Esophagus muscularis mucosa (tissue), 4 donors: ENCODE results near the gene PERCC1. TPM values are rescaled to one million over a fixed set of nuclear protein-coding genes. Genes with fewer than 3 reads are reported as not detected.

Source experiments
- DNase-seq: peaks from one replicate; pipeline ENCODE4 v3.0.0-alpha.2; 2017; ENCODE audit errors: extremely low spot score
- H3K27ac ChIP-seq, 4 donors: fragments of 200-600 bp; sonication (generic); replicated peaks in 1 of 4; 1 replicate in 3 of 4; 2 replicates in 1 of 4; pipeline ENCODE4 v1.5.1; 2016 to 2019; ENCODE audit warnings: mild to moderate bottlenecking in 1 of 4
- H3K27me3 ChIP-seq, 4 donors: fragments of 200-600 bp; sonication (generic); one replicate each; pipeline versions ENCODE4 v1.5.1 to v1.6.0; 2016 to 2019
- H3K36me3 ChIP-seq, 4 donors: fragments of 200-600 bp; sonication (generic); one replicate each; pipeline ENCODE4 v1.5.1; 2016 to 2019
- H3K4me1 ChIP-seq, 4 donors: fragments of 200-600 bp; sonication (generic); one replicate each; pipeline ENCODE4 v1.5.1; 2016 to 2019
- H3K4me3 ChIP-seq, 4 donors: fragments of 200-600 bp; sonication (generic); 1 replicate in 2 of 4; 2 replicates in 2 of 4; pipeline ENCODE4 v1.5.1; 2016 to 2019; ENCODE audit warnings: mild to moderate bottlenecking in 4 of 4, moderate library complexity in 1 of 4
- H3K9me3 ChIP-seq, 4 donors: fragments of 200-600 bp; sonication (generic); 1 replicate in 3 of 4; 2 replicates in 1 of 4; pipeline ENCODE4 v1.5.1; 2016 to 2019
- CTCF ChIP-seq, 3 experiments: fragments of 200-600 bp in 2 of 3; fragments of 450-650 bp in 1 of 3; sonication (generic) in 2 of 3; IDR thresholded peaks; one replicate each; pipeline ENCODE4 v1.5.1; 2017 to 2019; ENCODE audit warnings: antibody characterized with exemption in 3 of 3, mild to moderate bottlenecking in 2 of 3, moderate library complexity in 1 of 3
- EP300 ChIP-seq: sonication (generic); formaldehyde crosslinking; IDR thresholded peaks from one replicate; pipeline ENCODE4 v1.6.1; 2017; ENCODE audit warnings: antibody characterized with exemption
- POLR2A ChIP-seq: fragments of 450-650 bp; IDR thresholded peaks from one replicate; pipeline ENCODE4 v1.6.1; 2017; ENCODE audit warnings: antibody characterized with exemption, moderate library complexity, mild to moderate bottlenecking, low read depth
- POLR2AphosphoS5 ChIP-seq, 2 donors: sonication (generic); formaldehyde crosslinking; IDR thresholded peaks; one replicate each; pipeline ENCODE4 v1.6.1; 2017; ENCODE audit warnings: antibody characterized with exemption in 2 of 2
- WGBS: methylation state at CpG from one replicate; pipeline ENCODE4 v1.1.5; 2018; 5-methylcytosine and 5-hydroxymethylcytosine counted together
- intact Hi-C: fragments of 100-400 bp; cut with DNase I; formaldehyde crosslinking; loops from one replicate; pipeline ENCODE4 v1.15.1; 2023
- total RNA-seq, 4 donors: library from RNA; depleted of rRNA; stranded (reverse); fragments of >200 nt; gene quantifications; one replicate each; pipeline versions ENCODE4 v1.1.0 to v1.2.1, GENCODE V29; 2016

PERCC1 gene
- total RNA-seq, 4 donors from 2014 or later, result not detected

- H3K36me3 ChIP-seq, result peaks cover 46 to 100% (median 82%) of the 10 kb centered on the region in 4 donors
- TF ChIP-seq POLR2AphosphoS5 (IDR thresholded peaks at IDR 0.05) (no peak), EP300 (no peak), POLR2A (no peak), CTCF (IDR thresholded peaks at IDR 0.05) (no peak)
- no peak overlapping the region for H3K4me3 ChIP-seq
- H3K4me1 ChIP-seq, result no peaks in the 10 kb centered on the region
- DNase-seq, result no peak
- intact Hi-C loops, result no loop called here
- H3K27me3 ChIP-seq, result no peaks in the 10 kb centered on the region
- 87% methylated on average over 7 of the region's 7 CpGs for whole genome bisulfite sequencing
- H3K9me3 ChIP-seq, result no peaks in the 10 kb centered on the region
- H3K27ac ChIP-seq, result no peak overlapping the region
Observed at GRCh38 chr16:1389762-1390161, 41.1 kb upstream of the PERCC1 start.

GRCh38 chr16:1390239-1390779 lies 40.6 kb upstream of the PERCC1 start:
- no peak for DNase-seq
- peaks cover 43 to 99% (median 81%) of the 10 kb centered on the region in 4 donors for H3K36me3 ChIP-seq
- no peaks in the 10 kb centered on the region for H3K4me1 ChIP-seq
- WGBS, result 85% methylated on average over 28 of the region's 28 CpGs
- H3K27me3 ChIP-seq, result no peaks in the 10 kb centered on the region
- H3K9me3 ChIP-seq, result no peaks in the 10 kb centered on the region
- H3K4me3 ChIP-seq, result no peak overlapping the region
- no peak for TF ChIP-seq EP300
- TF ChIP-seq CTCF (IDR thresholded peaks at IDR 0.05), result no peak
- TF ChIP-seq POLR2A, result no peak
- no peak for TF ChIP-seq POLR2AphosphoS5 (IDR thresholded peaks at IDR 0.05)
- intact Hi-C loops, result no loop called here
- no peak overlapping the region for H3K27ac ChIP-seq

GRCh38 chr16:1392826-1393225 lies 38.1 kb upstream of the PERCC1 start:
- Histone ChIP-seq H3K9me3 (no peaks in the 10 kb centered on the region), H3K36me3 (peaks cover 53 to 98% (median 91%) of the 10 kb centered on the region in 4 donors)
- WGBS, result 90% methylated on average over 17 of the region's 17 CpGs

GRCh38 chr16:1393613-1394176 lies 37.2 kb upstream of the PERCC1 start:
- Histone ChIP-seq H3K4me1 (no peaks in the 10 kb centered on the region), H3K9me3 (no peaks in the 10 kb centered on the region), H3K27ac (no peak overlapping the region), H3K36me3 (peaks cover 50 to 98% (median 91%) of the 10 kb centered on the region in 4 donors), H3K4me3 (no peak overlapping the region), H3K27me3 (no peaks in the 10 kb centered on the region)
- DNase-seq, result no peak
- TF ChIP-seq POLR2AphosphoS5 (IDR thresholded peaks at IDR 0.05) (no peak), CTCF (IDR thresholded peaks at IDR 0.05) (no peak), EP300 (no peak), POLR2A (no peak)
- intact Hi-C loops, result no loop called here
- WGBS, result 96% methylated on average over 11 of the region's 21 CpGs

More at GRCh38 chr16:1392826-1393225, 38.1 kb upstream of the PERCC1 start:
- H3K27ac ChIP-seq, result no peak overlapping the region
- TF ChIP-seq CTCF (IDR thresholded peaks at IDR 0.05) (no peak), POLR2AphosphoS5 (IDR thresholded peaks at IDR 0.05) (no peak), EP300 (no peak)
- no peaks in the 10 kb centered on the region for H3K4me1 ChIP-seq
- no peak overlapping the region for H3K4me3 ChIP-seq
- intact Hi-C loops, result no loop called here
- no peak for DNase-seq
- no peaks in the 10 kb centered on the region for H3K27me3 ChIP-seq
